Neural progenitor cell (in vitro differentiated cells): Measurements from ENCODE around the gene MINDY1. TPM values are rescaled to one million over a fixed set of nuclear protein-coding genes. Genes with fewer than 3 reads are reported as not detected.

Experiments
- DNase-seq: peaks from one replicate; pipeline ENCODE4 v3.0.0-alpha.2; 2016; ENCODE audit warnings: low spot score
- H2AFZ ChIP-seq: fragments of 200-600 bp; sonication (generic); replicated peaks from 2 replicates; pipeline ENCODE4 v1.6.1; 2016; ENCODE audit warnings: antibody characterized with exemption
- H3F3A ChIP-seq: fragments of 200-600 bp; sonication (generic); 2 replicates; pipeline ENCODE4 v1.6.1; 2016; ENCODE audit warnings: antibody characterized with exemption, low read depth
- H3K27ac ChIP-seq: fragments of 200-600 bp; sonication (generic); 2 replicates; pipeline ENCODE4 v1.5.1; 2016; ENCODE audit warnings: mild to moderate bottlenecking
- H3K27me3 ChIP-seq: fragments of 200-600 bp; sonication (generic); 2 replicates; pipeline ENCODE4 v1.6.1; 2016; ENCODE audit warnings: mild to moderate bottlenecking, moderate library complexity
- H3K36me3 ChIP-seq: fragments of 200-600 bp; sonication (generic); 2 replicates; pipeline ENCODE4 v1.5.1; 2016
- H3K4me1 ChIP-seq: fragments of 200-600 bp; sonication (generic); 2 replicates; pipeline ENCODE4 v1.6.1; 2016; ENCODE audit warnings: mixed run types
- H3K4me2 ChIP-seq: fragments of 200-600 bp; sonication (generic); 2 replicates; pipeline ENCODE4 v1.6.1; 2016
- H3K4me3 ChIP-seq: fragments of 200-600 bp; sonication (generic); 2 replicates; pipeline ENCODE4 v1.5.1; 2016
- H3K79me2 ChIP-seq: fragments of 200-600 bp; sonication (generic); 2 replicates; pipeline ENCODE4 v1.6.1; 2016; ENCODE audit warnings: low read depth
- H3K9ac ChIP-seq: fragments of 200-600 bp; sonication (generic); 2 replicates; pipeline ENCODE4 v1.6.1; 2016
- H3K9me3 ChIP-seq: fragments of 200-600 bp; sonication (generic); 2 replicates; pipeline ENCODE4 v1.5.1; 2016; ENCODE audit warnings: low read depth
- H4K20me1 ChIP-seq: fragments of 200-600 bp; sonication (generic); 2 replicates; pipeline ENCODE4 v1.6.1; 2016; ENCODE audit warnings: low read depth
- H3K27ac Mint-ChIP-seq: 3 replicates; pipeline ENCODE4 v1.8.0; 2021; ENCODE audit warnings: mixed read lengths
- H3K27me3 Mint-ChIP-seq: 2 replicates; pipeline ENCODE4 v1.8.0; 2022; ENCODE audit warnings: low read depth, mild to moderate bottlenecking, inconsistent platforms, moderate library complexity, mixed read lengths; ENCODE audit not compliant: insufficient read depth
- H3K36me3 Mint-ChIP-seq: 3 replicates; pipeline ENCODE4 v1.8.0; 2021; ENCODE audit warnings: mixed read lengths
- H3K4me1 Mint-ChIP-seq: 3 replicates; pipeline ENCODE4 v1.8.0; 2021; ENCODE audit warnings: mixed read lengths
- H3K4me3 Mint-ChIP-seq: 3 replicates; pipeline ENCODE4 v1.8.0; 2021; ENCODE audit warnings: mild to moderate bottlenecking, moderate library complexity, mixed read lengths
- H3K9me3 Mint-ChIP-seq: 3 replicates; pipeline ENCODE4 v1.8.0; 2020; ENCODE audit warnings: mixed read lengths
- CTCF ChIP-seq: fragments of 200-600 bp; sonication (generic); IDR thresholded peaks from 2 replicates; pipeline ENCODE4 v1.5.1; 2017; ENCODE audit warnings: antibody characterized with exemption, mild to moderate bottlenecking
- EZH2 ChIP-seq: fragments of 200-600 bp; sonication (generic); IDR thresholded peaks from 2 replicates; pipeline ENCODE4 v1.6.1; 2017; ENCODE audit warnings: antibody characterized with exemption, mild to moderate bottlenecking, moderate library complexity
- EZH2phosphoT487 ChIP-seq: fragments of 200-600 bp; sonication (generic); IDR thresholded peaks from 2 replicates; pipeline ENCODE4 v1.6.1; 2017; ENCODE audit warnings: antibody characterized with exemption
- total RNA-seq: library from RNA; depleted of rRNA; stranded (reverse); fragments of >200 nt; gene quantifications from 2 replicates; pipeline ENCODE4 v1.2.3, GENCODE V29; 2015; ENCODE audit warnings: low replicate concordance

The MINDY1 gene
- total RNA-seq, 1 donor from 2014 or later = 8.5 TPM

GRCh38 chr1:151049458-151049857 lies 42.8 kb upstream of the MINDY1 start:
- Histone ChIP-seq H3K36me3 (no peaks in the 10 kb centered on the region), H3K9me3 (no peaks in the 10 kb centered on the region), H3K4me1 (peaks cover 6% of the 10 kb centered on the region), H3K4me3 (no peak overlapping the region), H4K20me1 (no peaks in the 10 kb centered on the region), H3F3A (peaks cover 47% of the 10 kb centered on the region), H3K9ac (no peak overlapping the region), H2AFZ (no peak overlapping the region), H3K27ac (no peak overlapping the region), H3K79me2 (peaks cover 14% of the 10 kb centered on the region), H3K4me2 (peak overlapping the region; percentile 29), H3K27me3 (no peaks in the 10 kb centered on the region)
- no peaks in the 10 kb centered on the region for H3K9me3 Mint-ChIP-seq
- H3K4me1 Mint-ChIP-seq = peaks cover 24% of the 10 kb centered on the region
- no peak for DNase-seq
- H3K36me3 Mint-ChIP-seq = peaks cover 11% of the 10 kb centered on the region
- peak overlapping the region; percentile 53 for H3K4me3 Mint-ChIP-seq
- H3K27ac Mint-ChIP-seq = no peak overlapping the region
- TF ChIP-seq EZH2 = no peak
- peaks cover 12% of the 10 kb centered on the region for H3K27me3 Mint-ChIP-seq

- H3K27me3 ChIP-seq = no peaks in the 10 kb centered on the region
- TF ChIP-seq EZH2 (no peak), CTCF (no peak), EZH2phosphoT487 (no peak)
- H2AFZ ChIP-seq = no peak overlapping the region
Observed at GRCh38 chr1:151048645-151049032, 41.9 kb upstream of the MINDY1 start.

GRCh38 chr1:151047925-151048644 lies 41.4 kb upstream of the MINDY1 start:
- peak; percentile 80 for DNase-seq
- H3K4me3 ChIP-seq = peak overlapping the region; percentile 69
- H3K4me2 ChIP-seq = peak overlapping the region; percentile 98
- Mint-ChIP-seq H3K36me3 (peaks cover 9% of the 10 kb centered on the region), H3K9me3 (no peaks in the 10 kb centered on the region), H3K27ac (peak overlapping the region; percentile 95), H3K4me3 (peak overlapping the region; percentile 98), H3K27me3 (peaks cover 12% of the 10 kb centered on the region), H3K4me1 (peaks cover 24% of the 10 kb centered on the region)
- H3K27me3 ChIP-seq = no peaks in the 10 kb centered on the region
- H3K9ac ChIP-seq = peak overlapping the region; percentile 47
- no peaks in the 10 kb centered on the region for H3K36me3 ChIP-seq
- H3K9me3 ChIP-seq = no peaks in the 10 kb centered on the region
- TF ChIP-seq EZH2phosphoT487 = no peak
- peak; percentile 73 for TF ChIP-seq CTCF
- peaks cover 6% of the 10 kb centered on the region for H3K4me1 ChIP-seq
- peak overlapping the region; percentile 85 for H2AFZ ChIP-seq
- peaks cover 14% of the 10 kb centered on the region for H3K79me2 ChIP-seq
- H3F3A ChIP-seq = peaks cover 47% of the 10 kb centered on the region
- H4K20me1 ChIP-seq = no peaks in the 10 kb centered on the region
- no peak overlapping the region for H3K27ac ChIP-seq

More at GRCh38 chr1:151048645-151049032, 41.9 kb upstream of the MINDY1 start:
- Mint-ChIP-seq H3K9me3 (no peaks in the 10 kb centered on the region), H3K27me3 (peaks cover 12% of the 10 kb centered on the region), H3K4me1 (peaks cover 24% of the 10 kb centered on the region), H3K4me3 (peak overlapping the region; percentile 98), H3K27ac (no peak overlapping the region), H3K36me3 (peaks cover 10% of the 10 kb centered on the region)
- no peak overlapping the region for H3K9ac ChIP-seq
- H3K4me1 ChIP-seq = peaks cover 6% of the 10 kb centered on the region
- H3K79me2 ChIP-seq = peaks cover 14% of the 10 kb centered on the region
- H4K20me1 ChIP-seq = no peaks in the 10 kb centered on the region
- H3K4me3 ChIP-seq = peak overlapping the region; percentile 69
- H3K36me3 ChIP-seq = no peaks in the 10 kb centered on the region
- peaks cover 47% of the 10 kb centered on the region for H3F3A ChIP-seq
- H3K27ac ChIP-seq = no peak overlapping the region
- no peak for DNase-seq
- no peaks in the 10 kb centered on the region for H3K9me3 ChIP-seq
- H3K4me2 ChIP-seq = peak overlapping the region; percentile 98

- Histone ChIP-seq H4K20me1 (no peaks in the 10 kb centered on the region), H3K27ac (no peak within 1 kb of the TSS), H2AFZ (peak within 1 kb of the TSS; percentile 85), H3K4me3 (peak within 1 kb of the TSS; percentile 69), H3K79me2 (peaks cover 14% of the 10 kb centered on the region), H3K9ac (peak within 1 kb of the TSS; percentile 47), H3K27me3 (no peaks in the 10 kb centered on the region), H3F3A (peaks cover 47% of the 10 kb centered on the region), H3K36me3 (no peaks in the 10 kb centered on the region), H3K9me3 (no peaks in the 10 kb centered on the region), H3K4me2 (peak within 1 kb of the TSS; percentile 98), H3K4me1 (peaks cover 6% of the 10 kb centered on the region)
- peaks cover 12% of the 10 kb centered on the region for H3K27me3 Mint-ChIP-seq
- H3K4me3 Mint-ChIP-seq = peak within 1 kb of the TSS; percentile 98
- peak; percentile 84 for DNase-seq
- H3K36me3 Mint-ChIP-seq = peaks cover 5% of the 10 kb centered on the region
- peaks cover 24% of the 10 kb centered on the region for H3K4me1 Mint-ChIP-seq
- TF ChIP-seq CTCF (no peak), EZH2phosphoT487 (no peak), EZH2 (no peak)
- H3K27ac Mint-ChIP-seq = peak within 1 kb of the TSS; percentile 95
- H3K9me3 Mint-ChIP-seq = no peaks in the 10 kb centered on the region
Observed at GRCh38 chr1:151047591-151047924, 40.9 kb upstream of the MINDY1 start, which contains the start of gene C1orf56. C1orf56 (plus strand) TSS chr1:151047751; CDS start chr1:151047848, 97 bp downstream.
